Measurements from ENCODE around the gene CHGA. TPM values are rescaled to one million over a fixed set of nuclear protein-coding genes. Genes with fewer than 3 reads are reported as not detected.

CHGA gene
- total RNA-seq, 1 donor from 2014 or later, result not detected

DNA sequence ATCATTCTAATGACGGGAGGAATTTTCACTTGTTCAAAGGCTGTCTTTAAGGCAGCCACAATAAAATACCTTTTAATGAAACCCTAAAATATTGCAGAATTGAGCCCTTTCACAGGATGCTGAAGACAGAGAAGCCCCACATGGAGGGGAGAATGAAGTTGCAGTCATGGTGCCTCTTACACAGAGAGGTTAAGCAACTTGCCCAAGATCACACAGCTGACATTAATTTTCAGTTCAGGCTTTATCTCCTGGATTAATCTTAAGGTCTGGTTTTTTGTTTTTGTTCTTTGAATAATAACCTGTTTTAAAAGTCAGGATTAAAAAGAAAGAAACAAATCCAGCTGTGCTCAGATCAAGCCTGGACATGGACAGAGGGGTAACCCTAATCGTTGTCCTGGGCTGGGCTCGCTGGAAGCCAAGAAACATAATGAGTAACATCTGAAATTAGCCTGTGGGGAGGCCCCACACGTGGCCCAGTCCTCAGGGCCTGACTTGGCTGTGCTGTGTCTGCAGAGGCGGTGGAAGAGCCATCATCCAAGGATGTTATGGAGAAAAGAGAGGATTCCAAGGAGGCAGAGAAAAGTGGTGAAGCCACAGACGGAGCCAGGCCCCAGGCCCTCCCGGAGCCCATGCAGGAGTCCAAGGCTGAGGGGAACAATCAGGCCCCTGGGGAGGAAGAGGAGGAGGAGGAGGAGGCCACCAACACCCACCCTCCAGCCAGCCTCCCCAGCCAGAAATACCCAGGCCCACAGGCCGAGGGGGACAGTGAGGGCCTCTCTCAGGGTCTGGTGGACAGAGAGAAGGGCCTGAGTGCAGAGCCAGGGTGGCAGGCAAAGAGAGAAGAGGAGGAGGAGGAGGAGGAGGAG is 8.0 kb downstream of the CHGA start:
- no peak for DNase-seq (ENCODE audit: low read depth in 2 of 2)

DNA sequence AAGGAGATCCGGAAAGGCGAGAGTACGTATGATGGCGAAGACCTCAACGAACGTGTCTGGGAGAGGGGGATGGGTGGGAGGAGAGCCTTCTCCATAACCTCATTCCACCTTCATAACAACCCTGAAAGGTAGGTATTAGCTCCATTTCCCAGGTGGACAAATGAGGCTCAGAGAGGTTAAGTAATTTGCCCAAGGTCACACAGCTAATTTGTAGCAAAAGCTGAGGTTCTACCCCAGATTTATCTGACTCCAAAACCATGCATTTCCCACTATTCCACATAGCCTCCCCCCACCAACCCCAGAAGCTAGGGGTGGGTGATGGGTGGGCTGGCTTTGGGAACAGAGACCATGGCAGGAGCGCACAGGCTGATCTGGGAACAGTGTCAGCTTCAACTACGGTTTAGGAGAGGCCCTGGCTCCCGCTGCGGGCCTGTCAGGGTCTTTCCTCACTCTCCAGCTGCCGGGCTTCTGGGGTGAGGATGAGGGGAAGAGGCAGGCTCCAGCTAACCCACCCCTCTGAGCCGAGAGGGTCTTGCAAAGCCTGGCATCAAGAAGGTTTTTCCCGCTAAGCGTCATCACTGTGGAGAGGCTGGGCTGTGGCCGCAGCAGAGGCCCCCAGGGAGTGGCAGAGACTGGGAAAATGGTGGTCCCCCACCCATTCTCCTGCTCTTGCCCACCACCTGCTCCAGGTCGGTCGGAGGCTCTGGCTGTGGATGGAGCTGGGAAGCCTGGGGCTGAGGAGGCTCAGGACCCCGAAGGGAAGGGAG is 8.9 kb downstream of the CHGA start:
- no peak for DNase-seq (ENCODE audit: low read depth in 2 of 2)

DNA sequence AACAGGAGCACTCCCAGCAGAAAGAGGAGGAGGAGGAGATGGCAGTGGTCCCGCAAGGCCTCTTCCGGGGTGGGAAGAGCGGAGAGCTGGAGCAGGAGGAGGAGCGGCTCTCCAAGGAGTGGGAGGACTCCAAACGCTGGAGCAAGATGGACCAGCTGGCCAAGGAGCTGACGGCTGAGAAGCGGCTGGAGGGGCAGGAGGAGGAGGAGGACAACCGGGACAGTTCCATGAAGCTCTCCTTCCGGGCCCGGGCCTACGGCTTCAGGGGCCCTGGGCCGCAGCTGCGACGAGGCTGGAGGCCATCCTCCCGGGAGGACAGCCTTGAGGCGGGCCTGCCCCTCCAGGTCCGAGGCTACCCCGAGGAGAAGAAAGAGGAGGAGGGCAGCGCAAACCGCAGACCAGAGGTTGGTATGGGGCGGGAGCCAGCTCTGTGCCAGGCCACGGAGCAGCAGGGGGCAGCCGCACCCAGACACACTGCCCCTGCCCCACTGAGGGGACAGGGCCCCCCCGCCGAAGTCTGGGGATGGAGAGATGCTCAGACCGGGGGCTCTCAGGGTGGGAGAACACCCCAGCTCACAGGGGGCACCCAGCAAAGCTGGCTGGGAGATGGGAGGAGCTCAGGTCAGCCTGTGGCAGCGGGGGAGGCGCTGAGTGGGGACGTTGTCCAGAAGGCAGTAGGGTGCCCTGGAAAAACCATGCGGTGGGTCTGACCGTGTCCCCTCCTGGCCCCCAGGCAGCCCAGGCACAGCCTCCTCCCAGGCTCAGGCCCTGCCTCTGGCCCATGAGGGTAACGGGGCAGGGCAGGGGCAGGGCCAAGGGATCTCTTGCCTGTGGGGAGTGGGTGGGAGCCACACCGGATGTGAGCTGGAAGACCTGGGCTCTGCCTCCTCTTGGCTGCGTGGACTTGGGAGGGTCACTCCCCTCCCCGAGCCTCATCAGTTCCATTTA is 9.8 kb downstream of the CHGA start:
- no peak for DNase-seq (ENCODE audit: low read depth in 2 of 2)

DNA sequence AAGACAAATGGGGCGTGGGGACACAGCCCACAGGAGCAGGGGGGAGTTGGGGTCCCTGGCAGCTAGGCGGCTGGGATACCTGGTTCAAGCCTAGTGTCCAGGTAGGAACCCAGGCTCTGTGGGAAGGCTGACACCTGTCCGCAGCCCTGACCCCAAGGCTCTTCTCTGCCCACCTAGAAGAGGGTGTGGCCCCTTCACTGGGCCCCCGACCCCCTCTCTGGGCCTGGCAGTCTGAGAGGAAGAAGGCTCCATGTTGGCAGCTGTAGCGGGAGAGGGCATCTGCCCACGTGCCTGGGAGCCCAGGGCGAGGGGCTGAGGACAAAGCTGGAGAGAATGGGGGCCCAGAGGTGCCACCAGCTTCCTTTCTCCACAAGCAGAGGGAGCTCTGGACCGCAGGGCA is 10.5 kb downstream of the CHGA start:
- DNase-seq (ENCODE audit: low read depth in 2 of 2), result no peak

DNA sequence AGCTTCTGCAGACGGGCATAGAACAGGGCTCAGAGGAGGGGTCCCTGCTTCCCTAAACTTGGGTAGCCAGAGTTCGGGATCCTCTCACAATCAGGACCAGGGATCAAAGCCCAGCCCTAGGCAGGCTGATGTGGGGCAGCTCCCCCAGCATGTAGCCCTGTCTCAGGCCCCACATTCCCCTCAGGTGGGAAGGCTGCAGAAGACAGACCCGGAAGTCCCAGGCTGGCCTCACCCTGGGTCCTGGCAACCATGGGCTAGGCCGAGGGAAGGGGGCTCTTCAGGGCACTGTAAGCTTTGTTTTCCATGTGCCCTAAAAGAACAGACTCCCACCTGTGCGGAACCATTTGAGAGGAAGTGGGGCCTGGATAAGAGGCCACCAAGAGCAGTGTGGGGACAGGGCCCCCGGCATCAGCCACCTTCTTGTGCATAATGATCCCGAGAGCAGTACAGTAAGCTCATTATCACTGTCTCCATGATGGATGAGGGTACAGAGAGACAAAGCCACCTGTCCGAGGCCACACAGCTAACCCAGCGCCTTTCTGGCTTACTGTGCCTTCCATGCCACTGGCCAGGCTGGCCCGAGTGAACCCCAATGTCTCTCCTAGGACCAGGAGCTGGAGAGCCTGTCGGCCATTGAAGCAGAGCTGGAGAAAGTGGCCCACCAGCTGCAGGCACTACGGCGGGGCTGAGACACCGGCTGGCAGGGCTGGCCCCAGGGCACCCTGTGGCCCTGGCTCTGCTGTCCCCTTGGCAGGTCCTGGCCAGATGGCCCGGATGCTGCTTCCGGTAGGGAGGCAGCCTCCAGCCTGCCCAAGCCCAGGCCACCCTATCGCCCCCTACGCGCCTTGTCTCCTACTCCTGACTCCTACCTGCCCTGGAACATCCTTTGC is 11.5 kb downstream of the CHGA start:
- no peak for DNase-seq (ENCODE audit: low read depth in 2 of 2)

DNA sequence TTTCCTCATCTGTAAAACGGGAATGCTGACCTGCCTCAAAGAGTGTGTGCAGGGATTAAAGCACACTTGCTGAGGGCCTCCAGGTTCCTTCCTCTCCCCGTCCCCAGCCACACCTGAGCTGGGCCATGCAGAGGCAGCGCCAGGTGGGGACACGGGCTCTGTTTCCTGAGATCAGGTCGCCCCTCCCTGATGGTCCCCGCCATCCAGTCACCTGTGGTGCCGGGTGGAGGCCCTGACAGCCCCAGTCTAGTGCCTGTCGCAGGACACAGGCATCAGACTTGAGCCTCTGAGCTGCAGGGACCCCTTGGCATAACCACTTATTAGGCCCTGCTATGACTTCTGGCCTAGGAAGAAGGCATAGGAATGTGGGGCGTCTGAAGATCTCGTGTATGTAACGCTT is 12.5 kb downstream of the CHGA start:
- no peak for DNase-seq (ENCODE audit: low read depth in 2 of 2)

DNA sequence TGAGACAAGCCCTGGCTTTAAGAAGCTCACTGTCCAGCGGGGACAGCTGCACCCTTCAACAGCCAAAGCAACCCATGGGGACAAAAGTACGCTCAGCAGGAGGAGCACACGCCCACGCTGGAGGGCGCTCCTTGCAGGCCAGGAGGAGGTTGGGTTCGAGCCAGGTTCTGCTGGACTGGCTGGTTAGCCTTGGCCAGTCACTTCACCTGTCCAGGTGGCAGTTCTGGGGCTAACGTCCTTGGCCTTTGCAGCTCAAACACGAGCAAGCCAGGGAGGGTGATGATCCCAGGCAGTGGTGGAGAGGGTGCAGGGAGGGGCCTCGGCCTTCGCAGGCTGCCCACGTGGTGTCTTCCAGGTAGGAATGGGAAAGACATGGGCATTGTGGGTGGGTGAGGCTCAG is 13.1 kb downstream of the CHGA start:
- no peak for DNase-seq (ENCODE audit: low read depth in 2 of 2)

DNA sequence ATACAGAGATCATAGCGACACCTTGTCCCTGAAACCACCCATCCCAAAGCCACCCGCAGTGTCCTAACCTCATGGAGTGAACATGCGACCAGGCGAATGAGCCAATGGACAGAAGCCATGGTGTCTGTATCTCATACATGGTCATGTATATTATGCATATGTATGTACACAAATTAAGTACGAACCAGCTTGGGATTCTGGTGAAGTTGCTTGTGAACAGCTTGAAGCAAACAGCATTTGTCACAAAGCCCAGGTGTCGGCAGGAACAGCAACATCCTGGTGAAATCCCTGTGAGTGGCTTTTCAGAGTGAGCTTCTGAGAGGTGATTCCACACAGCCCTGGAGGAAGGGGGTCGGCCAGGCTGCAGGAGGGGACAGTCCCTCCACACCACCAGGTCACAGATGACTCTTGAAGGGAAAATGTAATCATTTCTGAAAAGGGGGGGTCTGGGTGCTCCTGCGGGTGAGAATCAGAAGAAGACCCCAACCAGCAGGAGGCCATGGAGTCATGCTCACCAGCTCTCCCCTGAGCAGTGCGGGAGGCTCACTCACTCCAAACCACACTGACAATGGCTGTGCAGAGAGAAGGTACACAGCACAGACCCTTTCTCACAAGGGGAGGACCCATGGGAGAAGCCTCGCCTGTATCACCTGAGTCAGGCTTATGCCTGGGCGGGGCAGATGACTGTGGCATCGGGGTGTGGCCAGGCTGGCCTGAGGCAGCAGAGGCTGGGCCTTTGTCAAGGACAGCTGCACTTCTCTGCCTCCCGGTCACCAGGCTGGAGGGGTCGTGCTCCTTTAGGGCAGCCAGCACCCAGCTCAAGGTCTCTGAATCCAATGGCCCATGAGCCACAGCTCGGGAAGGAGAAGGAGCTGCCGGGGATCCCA is 14.3 kb downstream of the CHGA start:
- DNase-seq (ENCODE audit: low read depth in 2 of 2), result no peak

DNA sequence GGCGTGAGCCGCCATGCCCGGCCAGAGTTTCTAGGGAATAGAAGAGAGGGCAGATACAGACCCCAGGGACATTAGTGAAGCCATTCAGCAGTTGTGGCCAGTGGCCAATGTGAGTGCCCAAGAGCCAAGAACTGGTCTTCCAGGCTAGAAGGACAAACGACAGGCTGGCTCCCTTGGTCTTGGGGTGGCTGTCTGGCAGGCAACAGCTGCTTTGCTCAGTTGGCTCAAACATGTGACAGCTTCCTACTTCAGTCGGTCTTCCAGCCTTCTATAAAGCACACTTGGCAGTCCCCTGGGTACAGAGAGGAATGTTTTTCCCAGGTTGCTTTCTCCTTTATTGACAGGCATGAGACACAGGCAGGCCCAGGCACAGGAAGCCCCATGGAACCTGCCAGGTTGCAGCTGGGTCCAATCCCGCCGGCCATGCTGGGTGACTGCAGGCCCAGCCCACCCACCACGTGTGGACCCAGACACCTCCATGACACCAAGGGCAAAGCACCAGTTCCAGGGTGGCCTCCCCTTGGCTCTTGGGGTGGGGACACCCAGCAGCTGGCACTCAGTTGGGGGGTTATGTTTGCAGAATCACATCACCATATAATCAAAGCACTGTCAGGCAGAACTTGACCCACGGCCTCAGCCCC is 15.4 kb downstream of the CHGA start:
- DNase-seq (ENCODE audit: low read depth in 2 of 2), result no peak

DNA sequence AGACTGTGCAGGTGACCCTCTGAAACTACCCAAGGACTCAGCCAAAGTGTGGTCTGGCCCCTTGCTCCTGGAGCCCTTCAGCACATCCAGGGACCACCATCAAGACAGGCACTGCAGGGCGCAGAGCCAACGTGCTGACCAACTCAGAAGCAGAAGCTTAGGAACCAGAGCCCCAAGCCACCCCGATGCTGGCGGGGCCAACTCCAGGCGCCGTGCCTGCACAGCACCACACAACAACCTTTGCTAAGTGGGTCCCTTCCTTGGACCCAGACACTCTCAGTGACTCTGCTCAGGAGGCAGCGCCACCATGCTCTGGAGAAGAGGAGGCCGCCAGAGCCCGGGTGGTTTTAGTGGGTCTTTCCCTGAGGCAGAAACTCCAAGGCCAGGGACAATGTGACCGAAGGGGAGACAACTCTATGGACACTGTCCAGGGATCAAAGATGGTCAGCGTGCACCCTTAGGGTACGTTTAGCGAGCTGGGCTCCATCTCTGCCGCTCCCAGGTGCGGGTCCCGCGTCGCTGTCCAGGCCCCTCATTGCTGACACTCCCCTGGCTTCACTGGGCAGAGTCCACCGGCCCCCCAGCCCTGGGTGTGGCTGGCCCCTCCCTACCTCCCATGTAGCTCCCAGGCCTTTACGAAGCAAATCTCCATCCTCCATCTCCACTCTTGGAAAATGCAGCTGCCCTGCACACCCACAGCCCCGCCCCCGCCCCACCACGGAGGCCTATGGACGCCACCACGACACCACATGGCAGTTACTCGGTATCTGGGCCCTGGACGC is 16.1 kb downstream of the CHGA start:
- no peak for DNase-seq (ENCODE audit: low read depth in 2 of 2)

DNA sequence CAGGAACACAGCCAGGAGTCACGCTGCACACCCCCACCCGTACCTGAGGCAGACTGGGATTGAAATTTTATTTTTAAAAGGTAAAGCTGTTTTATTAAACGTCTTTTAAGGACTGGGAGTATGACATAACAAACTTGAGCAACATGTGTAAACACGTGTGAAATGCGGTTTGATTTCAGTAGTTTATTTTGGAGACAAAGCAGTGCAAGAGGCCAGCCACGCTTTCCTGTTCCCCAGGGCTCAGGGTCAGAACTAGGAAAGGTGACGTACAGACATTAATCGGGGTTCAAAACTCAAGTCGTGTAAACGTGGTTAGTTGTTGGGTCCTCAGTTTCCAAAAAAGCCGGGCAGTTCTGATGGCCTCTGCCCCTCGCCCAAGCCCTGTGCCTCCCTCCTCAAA is 16.7 kb downstream of the CHGA start:
- DNase-seq (ENCODE audit: low read depth in 2 of 2), result no peak

DNA sequence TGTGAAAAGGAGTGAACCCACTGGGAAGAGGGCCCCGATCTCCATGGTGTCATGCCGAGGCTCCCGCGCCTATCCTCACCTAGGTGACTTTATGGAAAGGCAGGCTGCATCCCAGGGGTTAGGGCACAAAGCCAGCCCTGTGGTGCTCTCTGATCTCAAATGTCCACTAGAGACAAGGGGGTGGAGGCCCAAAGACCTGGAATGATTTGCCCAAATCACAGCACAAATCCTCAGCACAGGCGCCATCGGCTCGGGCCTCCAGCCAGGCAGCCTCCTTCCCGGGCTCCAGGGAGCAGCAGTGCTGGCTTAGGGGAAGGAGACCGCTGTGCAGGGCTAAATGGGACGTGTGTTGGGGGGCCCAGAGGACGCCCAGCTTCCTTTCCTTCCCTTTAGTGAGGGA is 17.6 kb downstream of the CHGA start:
- DNase-seq (ENCODE audit: low read depth in 2 of 2), result no peak

DNA sequence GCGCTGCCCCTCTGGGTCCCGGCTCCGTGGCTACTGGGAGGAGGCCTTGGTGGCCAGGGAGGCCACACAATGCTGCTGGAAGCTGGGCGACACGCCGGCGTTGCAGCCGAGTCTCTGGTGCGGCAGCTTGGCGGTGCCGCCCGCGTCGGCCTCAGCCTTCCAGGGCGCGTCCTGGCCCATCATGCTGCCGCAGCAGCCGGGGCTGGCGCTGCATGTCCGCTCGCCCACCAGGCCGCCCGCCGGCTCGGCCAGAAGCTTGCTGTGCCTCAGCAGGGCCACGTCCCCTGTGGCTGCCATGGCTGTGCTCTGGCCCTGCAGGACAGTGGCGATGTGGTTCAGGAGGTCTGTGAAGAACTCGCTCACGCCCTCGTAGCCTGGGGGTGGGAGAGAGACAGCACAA is 18.6 kb downstream of the CHGA start:
- no peak for DNase-seq (ENCODE audit: low read depth in 2 of 2)

DNA sequence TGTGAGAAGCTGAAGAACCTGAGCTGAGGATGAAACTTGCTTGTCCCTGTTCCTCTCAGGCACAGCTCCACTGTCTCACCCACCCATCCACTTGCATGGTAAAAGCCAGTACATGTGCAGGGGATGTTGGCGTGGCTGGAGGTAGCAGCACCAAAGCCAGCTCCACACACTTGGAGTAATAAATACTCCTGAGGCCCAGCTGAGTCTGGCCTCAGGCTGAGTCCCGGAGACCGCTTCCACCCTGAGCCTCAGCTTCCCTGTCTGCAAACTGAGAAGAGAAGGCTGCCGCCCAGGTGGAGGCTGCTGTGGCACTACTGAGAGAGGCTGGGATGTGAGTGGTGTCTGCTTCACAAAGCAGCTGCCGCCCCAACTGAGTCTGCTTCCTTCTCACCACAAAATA is 19.2 kb downstream of the CHGA start:
- DNase-seq (ENCODE audit: low read depth in 2 of 2), result no peak

DNA sequence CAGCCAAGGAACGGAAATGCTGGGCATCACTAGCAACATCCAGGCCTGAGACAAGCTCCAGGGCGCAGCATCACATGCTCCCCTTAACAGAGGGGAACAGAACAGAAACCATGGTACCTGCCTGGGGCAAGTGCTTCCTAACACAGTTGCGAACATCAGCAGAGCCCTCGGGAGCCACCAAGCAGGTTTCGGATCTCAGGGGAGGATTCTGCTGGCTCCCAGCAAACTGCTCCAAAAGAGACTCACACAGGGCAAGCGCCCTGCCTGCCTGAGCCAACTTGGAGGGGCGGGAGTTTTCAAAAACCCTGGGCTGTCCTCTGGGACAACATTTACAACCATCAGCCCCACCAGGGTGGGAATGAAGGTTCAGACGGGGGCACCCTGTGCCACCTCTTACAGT is 19.6 kb downstream of the CHGA start:
- no peak for DNase-seq (ENCODE audit: low read depth in 2 of 2)

DNA sequence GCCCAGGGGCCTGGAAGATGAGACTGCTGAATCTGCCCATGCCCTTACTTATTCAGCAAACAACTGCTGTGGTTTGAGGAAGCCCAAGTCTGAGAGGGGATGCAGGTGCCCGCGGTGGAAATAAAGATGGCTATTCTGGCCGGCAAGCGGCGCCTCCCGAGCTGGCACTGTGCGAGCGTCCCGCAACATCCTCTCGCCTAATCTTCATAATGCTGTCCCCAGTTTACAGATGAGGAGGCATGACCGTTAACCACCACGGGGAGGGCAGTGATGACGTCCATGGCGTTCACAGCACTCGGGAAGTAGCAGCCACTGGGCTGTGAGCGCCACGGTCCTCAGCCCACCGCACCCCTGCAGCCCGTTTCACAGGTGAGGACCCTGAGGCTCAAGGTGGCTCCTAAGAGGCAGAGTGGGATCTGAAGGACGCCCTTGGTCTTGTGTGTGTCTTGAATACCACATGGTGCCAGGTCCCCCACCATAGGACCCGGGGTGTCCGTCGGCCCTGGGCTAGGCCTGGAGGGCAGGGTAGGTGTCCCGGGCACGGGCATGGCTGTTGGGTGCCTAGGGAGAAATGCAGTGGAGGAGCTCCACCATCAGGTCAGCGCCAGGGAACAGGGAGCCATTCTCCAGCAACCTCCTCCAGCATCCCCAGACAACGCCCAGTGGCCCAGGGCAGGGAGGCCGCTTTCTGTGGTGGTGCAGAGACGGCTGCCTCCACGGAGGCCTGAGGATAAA is 20.2 kb downstream of the CHGA start:
- DNase-seq (ENCODE audit: low read depth in 2 of 2), result no peak

DNA sequence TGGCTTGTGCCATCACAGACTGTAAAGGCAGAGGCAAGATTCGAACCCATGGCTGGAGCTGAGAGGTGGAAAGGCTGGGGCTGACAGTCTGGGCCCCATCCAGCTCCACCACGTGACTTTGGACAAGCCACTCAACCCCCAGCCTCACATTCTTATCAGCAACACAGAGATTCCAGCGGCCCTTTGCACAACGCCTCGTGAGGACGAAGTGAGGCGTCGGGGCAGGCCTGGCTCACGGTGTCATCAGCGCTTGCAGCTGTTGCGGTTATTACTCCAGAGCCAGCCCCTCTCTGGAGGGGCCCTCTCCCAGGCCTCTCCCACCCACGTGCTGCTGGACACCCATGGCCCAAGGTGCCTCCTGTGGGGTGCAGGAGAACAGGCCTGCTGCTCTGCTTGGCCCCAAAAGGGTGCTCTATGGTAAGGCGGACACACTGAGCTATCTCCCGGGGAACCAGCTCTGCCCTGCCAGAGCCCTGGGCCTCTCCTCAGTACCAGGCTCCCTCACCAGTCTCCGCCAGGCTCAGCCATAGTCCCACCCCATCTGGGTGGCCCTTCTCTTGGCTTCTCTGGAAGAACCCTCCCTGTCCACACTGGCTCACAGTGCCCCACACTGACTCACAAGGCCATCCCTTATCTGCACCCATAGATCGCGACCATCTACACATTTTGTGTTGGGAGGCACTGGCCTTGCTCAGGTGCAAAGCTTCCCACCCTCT is 21.1 kb downstream of the CHGA start:
- DNase-seq (ENCODE audit: low read depth in 2 of 2), result no peak
